GM21737 (cell line): ENCODE results near the gene PPP5C.
"Not testable (repeated sequence)": the region's sequence is repeated elsewhere in the genome, so short reads cannot be mapped to it uniquely, and the experiment has no call there.

Experiments used
- ATAC-seq: cut with Tn5 transposase; IDR thresholded peaks from one replicate; pipeline ENCODE4 v1.9.1; 2021; ENCODE audit warnings: mild to moderate bottlenecking, moderate library complexity; ENCODE audit not compliant: unreplicated experiment

PPP5C gene, protein sequence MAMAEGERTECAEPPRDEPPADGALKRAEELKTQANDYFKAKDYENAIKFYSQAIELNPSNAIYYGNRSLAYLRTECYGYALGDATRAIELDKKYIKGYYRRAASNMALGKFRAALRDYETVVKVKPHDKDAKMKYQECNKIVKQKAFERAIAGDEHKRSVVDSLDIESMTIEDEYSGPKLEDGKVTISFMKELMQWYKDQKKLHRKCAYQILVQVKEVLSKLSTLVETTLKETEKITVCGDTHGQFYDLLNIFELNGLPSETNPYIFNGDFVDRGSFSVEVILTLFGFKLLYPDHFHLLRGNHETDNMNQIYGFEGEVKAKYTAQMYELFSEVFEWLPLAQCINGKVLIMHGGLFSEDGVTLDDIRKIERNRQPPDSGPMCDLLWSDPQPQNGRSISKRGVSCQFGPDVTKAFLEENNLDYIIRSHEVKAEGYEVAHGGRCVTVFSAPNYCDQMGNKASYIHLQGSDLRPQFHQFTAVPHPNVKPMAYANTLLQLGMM

DNA sequence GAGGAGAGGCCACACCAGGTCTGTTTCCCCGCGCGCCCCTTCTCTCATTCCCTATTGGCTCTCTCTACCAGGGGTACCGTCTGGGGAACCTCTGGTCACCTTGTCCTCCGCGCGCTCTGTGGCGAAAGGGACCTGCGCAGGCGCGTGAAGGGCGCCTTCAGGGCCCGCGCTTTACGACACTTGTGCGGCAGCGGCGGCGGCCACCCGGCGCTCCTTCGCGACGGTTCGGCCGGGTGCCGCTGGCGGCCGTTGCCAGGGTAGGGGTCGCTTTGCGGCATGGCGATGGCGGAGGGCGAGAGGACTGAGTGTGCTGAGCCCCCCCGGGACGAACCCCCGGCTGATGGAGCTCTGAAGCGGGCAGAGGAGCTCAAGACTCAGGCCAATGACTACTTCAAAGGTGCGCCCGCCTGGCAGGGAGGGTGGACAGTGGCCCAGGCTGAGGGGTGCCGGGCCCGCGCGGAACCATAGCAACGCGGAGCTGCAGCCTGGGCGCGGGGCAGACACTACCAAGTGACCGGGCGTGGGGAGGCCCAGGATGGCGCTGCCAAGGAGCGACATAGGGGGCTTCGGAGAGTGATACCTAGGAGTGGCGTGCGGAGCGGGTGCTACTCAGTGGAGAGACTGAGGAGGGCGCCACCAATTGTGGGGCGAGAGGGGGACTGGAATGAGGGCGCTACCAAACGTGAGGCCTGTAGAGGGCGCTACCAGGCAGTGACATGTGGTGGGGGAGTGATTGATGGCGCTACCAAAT lies at the start of gene PPP5C:
PPP5C (plus strand) TSS at position 267 of the 751 bp plus-strand sequence; CDS start at position 277, 10 bp downstream.
- ATAC-seq, result peak; percentile 61

DNA sequence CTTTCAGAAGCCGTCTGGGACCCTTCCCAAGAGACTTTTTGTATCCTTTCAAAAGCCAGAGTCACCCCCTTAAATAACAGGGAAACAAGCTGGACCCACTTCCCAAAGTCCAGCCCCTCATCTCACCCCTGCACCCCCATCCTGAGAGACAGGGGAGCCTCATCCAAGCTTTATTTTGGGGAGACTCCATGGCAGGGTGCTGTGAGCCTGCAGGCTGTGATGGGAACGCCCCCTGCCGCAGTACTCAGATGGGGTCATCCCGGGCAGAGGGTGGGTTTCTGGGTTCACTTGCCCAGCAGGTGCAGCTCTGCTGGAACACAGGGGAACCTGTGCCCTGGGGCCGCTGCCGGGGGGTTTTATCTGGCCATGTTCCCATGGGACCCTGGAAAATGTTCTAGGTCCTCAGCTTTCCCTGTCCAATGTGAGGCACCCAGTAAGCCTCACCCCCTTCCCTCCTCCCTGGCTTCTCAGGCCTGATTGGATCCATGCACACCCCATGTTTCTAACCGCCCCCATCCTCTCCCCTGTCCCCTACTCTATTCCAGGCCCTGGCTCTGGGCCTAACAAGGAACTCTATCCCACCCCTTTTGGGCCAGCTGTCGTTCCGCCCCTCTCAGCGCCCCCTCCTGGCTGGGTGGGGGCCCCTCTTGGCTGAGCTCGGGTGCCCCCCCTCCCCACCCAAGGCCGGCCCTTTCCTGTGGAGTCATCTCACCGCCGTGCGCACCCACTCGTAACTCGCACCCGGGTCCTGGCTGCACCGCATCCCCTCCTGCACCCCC lies 49.0 kb upstream of the PPP5C start:
- ATAC-seq, result no peak

DNA sequence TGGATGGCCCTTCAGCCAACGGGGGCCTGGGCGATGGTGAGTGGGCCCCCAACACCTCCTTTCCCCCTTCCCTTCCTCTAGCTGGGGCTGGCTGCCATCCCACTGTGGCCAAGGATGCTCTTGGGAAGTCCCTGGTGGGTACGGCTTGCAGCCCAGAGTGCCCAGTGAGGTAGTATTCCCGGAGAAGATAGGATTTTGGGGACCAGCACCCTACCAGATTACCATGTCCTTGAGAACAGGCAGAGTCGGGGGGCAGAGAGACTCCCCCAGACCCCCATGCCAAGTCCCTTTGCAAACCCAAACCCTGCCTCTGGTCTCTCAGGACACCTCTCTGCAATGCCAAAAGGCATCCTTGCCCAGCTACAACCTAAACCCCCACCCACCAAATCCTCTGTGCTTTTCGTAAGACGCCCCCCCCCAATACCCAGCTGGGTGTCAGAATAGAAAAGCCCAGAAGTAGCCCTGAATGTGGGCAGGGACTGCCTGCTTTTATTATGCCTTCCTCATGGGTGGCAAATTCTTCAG lies 48.3 kb upstream of the PPP5C start:
- no peak for ATAC-seq

DNA sequence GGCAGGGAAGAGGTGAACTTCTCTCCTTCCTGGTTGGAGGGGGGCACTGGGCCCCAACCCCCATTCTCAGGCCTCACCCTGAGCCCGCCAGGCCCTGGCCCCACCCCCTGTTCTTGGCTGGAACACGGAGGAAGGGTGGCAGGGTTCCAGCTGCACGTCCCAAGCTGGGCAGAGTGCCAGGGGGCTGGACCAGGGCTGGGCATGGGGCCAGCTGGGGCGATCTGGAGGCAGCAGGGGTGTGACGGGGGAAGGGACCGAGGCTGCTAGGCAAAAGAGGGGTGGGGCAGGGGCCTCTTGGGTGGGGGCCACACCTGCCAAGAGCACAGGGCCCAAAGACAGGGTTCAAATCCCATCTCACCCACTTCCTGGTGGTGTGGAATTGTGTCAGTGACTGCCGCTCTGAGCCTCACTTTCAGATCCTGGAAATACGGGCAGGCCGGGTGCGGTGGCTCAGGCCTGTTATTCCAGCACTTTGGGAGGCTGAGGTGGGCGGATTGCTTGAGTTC lies 47.8 kb upstream of the PPP5C start:
- no peak for ATAC-seq

DNA sequence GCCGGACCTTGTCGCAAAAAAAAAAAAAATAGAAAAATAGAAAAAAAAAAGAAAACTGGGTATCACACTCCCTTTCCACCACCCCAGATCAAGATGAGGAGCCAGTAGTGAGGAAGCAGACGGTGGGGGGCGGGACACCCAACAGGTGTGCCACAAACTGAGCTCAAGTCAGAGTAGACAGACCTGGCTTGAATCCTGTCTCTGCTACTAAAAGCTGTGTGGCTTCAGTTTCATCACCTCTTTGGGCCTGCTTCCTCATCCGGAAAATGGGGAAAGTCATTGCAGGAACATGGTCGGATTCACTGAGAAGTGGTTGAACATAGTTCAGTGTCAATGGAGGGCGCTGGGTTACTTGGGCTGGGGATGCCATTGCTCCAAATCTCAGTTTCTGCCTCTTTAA lies 47.2 kb upstream of the PPP5C start:
- ATAC-seq, result no peak

DNA sequence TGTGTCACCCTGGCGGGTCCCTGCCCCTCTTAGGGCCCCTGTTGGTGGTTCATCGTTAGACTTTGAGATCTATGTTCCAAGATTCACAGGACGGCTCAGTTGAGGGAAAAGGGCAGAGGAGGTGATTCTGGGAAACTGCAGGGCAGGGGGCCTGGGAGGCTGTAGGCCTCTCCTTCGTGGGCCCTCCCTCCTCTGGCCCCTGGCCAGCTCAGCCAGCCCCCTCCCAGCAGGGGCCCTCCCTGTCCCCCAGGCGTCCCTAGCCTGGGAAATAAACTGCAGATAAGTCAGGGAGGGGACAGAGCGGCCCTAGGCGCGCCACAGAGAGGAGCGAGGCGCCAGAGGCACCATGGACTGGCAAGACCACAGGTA lies 43.6 kb upstream of the PPP5C start:
- ATAC-seq, result no peak

DNA sequence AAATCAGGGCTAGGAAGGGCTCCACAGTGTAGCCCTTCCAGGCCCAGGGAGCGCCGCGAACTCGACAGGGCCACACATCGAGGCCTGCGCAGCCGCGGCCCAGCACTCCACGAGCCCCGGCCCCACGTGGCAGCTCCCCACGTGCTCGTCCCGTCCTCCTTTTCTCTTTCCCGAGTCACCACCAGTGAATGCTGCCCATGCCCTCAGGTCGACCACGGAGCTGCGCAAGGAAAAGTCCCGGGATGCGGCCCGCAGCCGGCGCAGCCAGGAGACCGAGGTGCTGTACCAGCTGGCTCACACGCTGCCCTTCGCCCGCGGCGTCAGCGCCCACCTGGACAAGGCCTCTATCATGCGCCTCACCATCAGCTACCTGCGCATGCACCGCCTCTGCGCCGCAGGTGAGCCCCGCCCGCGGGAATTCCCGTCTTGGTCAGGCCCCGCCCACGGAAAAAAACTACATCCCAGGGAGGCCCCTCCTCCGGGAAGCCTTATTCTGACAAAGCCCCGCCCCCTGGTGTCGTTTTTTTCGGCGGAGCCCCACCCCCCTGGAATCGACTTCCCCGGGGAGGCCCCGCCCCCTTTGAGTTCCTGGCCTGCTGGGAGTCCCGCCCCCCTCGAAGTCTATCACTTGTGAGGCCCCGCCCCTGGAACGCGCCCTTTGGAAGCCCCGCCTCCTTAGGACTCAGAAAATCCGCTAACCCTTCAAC lies 43.0 kb upstream of the PPP5C start:
- no peak for ATAC-seq

DNA sequence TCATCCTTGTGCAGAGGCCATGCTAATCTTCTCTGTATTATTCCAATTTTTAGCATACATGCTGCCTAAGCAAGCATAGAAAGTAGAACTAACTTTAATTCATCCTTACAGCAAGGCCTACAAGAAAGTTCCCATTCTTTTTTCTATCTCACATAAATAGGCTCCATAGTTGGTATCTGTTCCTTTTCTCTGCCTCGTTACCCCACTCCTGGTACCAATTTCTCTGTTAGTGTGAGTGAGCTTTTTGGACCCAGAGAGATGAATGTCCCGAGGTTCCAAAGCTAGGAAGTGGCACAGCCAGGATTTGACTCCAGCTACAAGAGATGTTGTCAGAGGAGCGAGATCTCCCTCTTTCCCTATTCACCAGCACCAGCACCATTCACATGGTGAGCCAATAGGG lies 40.4 kb upstream of the PPP5C start:
- no peak for ATAC-seq

DNA sequence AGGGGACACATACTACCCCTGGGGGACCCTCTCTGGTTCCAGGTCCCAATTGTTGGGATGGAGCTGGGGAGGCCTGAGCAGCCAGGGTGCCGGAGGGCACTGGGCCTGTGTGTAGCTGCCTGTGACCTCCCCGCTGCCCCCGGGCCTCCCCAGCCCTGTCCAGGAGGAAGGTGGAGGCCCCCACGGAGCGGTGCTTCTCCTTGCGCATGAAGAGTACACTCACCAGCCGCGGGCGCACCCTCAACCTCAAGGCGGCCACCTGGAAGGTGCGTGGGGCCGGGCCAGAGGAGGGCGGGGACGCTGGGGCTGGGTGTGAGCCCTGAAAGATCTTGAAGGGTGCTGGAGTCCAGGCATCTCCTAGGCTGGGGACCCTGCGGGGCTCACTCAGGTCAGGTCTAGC lies 38.4 kb upstream of the PPP5C start:
- ATAC-seq, result no peak

DNA sequence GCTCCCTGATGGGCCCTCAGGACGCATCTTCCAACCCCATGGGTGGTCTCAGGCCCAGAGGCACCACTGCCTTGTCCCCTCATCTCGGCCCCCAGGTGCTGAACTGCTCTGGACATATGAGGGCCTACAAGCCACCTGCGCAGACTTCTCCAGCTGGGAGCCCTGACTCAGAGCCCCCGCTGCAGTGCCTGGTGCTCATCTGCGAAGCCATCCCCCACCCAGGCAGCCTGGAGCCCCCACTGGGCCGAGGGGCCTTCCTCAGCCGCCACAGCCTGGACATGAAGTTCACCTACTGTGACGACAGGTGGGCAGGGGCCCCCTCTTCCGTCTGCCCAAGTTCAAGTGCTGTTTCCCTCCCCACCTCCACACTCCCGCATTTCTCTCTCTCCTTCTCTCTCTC lies 37.8 kb upstream of the PPP5C start:
- ATAC-seq, result no peak

DNA sequence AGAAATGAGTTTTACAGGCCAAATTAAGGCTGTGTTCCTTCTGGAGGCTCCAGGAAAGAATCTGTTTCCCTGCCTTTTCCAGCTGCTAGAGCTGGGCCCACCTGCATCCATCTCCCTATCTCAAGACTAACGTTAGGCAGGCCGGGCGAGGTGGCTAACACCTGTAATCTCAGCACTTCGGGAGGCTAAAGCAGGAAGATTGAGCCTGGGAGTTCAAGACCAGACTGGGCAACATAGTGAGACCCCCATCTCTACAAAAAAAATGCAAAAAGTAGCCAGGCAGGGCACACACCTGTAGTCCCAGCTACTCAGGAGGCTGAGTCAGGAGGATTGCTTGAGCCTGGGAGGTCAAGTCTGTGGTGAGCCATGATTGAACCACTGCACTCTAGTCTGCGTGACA lies 35.4 kb upstream of the PPP5C start:
- ATAC-seq, result no peak

DNA sequence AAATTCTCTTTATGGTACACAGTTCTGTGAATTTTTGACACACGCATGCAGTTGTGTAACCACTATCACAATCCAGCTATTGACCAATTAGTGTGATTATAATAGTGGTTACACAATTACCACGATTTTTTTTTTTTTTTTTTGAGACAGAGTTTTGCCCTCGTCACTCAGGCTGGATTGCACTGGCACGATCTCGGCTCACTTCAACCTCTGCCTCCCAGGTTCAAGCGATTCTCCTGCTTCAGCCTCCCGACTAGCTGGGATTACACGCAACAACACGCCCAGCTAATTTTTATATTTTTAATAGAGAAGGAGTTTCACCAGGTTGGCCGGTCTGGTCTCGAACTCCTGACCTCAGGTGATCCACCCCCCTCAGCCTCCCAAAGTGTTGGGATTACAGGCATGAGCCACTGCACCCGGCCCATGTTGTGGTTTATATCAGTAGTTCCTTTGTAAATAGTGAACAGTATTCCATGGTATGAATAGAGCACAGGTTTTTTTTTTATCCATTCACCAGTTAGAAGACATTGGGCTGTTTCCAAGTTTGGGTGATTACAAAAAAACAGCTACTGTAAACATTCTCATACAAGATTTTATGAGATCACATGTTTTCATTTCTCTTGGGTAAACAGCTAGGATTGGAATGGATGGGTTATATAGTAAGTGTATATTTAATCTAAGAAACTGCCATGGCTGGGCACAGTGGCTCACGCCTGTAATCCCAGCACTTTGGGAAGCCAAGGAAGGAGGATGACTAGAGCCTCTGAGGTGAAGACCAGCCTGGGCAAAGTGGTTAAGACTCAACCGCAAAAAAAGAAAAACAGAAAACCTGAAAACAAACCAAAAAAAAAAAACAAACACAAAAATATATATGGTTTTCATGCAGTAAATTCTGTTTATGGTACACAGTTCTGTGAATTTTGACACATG lies 33.1 kb upstream of the PPP5C start:
- ATAC-seq, result not testable (repeated sequence)

DNA sequence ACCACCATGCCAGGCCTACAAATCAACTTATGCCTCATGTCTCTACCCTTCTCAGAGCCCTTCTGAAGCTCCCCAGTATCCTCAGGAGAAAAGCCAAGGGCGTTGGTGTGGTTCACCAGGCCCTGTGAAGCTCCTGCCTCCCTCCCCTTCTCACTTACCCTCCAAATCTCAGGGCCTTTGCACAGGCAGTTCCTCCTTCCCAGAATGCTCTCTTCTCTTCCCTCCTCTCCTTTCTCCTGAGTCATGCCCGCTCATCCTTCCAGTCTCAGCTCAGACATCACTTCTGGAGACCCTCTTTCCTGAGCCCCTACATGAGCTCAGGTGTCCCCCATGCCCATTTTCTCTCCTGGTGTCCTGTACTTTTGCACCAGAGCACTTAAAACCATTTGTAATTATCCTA lies 29.5 kb upstream of the PPP5C start:
- ATAC-seq, result no peak

DNA sequence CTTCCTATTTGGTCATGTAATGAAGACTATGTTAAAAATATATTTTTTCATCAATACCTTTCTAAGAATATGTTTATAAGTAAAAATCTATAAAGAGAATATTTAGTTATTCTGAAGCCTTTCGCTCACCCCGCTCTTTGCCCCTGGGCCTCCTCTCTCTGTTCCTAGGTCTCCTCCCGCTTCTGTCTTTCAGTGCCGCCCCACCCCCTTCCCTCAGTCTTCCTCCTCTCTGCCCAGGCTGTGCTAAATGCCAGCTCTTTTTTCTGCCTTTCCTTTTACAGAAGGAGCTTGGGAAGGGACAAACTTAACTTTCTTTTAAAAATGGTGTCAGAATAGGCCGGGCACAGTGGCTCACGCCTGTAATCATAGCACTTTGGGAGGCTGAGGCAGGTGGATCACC lies 27.3 kb upstream of the PPP5C start:
- no peak for ATAC-seq

DNA sequence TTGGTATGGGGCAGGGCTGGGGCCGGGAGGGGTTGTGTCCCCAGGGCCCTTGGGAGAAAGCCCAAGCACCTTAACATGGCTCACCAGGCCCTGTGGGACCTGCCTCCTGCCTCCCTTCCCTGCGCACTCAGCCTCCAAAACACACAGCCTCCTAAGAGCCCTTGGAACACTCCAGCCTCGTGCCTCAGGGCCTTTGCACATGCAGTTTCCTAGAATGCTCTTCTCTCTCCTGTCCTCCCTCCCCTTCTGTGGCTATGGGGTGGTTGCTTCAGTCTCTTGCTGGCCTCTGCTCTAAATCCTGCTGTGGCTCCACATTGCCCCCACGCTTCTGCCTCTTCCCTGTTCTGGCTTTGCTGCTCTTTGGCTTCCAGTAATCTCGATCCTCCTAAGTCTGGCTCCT lies 26.3 kb upstream of the PPP5C start:
- no peak for ATAC-seq

DNA sequence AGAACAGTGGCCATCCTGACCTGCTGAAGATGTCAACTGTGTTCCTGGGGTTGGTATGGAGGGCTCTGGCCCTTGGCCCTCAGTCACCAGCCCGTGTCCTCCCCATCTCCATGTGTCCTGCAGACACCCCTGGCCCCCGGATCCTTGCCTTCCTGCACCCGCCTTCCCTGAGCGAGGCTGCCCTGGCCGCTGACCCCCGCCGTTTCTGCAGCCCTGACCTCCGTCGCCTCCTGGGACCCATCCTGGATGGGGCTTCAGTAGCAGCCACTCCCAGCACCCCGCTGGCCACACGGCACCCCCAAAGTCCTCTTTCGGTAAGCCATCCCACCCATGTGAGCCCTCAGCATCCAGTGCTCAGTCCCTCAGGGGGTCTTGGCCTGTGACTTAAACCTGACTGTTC lies 25.2 kb upstream of the PPP5C start:
- ATAC-seq, result no peak

DNA sequence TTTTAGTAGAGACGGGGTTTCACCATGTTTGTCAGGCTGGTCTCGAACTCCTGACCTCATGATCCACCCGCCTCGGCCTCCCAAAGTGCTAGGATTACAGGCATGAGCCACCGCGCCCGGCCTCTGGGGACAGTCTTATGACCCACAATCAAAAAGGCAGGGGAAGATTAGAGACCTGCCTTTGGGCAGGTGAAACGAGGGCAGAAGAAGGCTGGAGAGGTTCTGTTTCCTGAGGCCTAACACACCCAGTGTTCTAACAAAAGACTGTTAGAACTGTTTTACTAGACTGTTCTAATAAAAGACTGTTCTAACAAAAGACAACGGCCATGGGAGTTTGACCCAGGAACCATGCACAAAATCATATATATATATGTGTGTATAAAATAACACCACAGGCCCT lies 23.7 kb upstream of the PPP5C start:
- not testable (repeated sequence) for ATAC-seq

DNA sequence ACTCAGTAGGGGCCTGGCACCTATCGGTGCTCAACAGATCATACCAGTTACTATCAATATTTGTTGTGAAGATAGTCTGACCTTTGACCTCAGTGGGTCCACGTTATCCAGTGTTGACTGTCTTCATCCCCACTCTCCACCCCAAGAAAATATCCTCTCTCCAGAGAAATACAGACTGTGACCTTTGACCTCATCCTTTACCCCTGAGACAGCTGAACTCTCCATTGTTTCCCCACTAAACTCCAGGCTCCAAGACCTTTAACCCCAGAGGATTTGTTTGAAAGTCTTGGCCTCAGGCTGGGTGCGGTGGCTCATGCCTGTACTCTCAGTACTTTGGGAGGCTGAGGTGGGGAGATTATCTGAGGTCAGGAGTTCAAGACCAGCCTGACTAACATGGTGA lies 22.6 kb upstream of the PPP5C start:
- ATAC-seq, result no peak

DNA sequence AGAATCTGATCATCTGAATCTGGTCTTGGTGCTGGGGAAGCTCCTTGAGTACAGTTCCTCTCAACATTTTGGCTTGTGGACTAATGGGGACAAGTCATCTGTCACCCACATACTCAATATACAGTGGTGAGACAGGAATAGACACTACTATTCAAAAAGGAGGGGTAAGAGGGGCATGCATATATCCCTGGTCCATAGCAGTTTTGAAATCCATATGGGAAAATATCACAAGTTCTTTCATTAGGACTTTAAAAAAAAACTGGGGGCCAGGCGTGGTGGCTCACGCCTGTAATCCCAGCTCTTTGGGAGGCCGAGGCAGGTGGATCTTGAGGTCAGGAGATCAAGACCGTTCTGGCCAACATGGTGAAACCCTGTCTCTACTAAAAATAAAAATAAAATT lies 20.3 kb upstream of the PPP5C start:
- no peak for ATAC-seq
